ENCODE measurements around the gene BTF3.

DNA sequence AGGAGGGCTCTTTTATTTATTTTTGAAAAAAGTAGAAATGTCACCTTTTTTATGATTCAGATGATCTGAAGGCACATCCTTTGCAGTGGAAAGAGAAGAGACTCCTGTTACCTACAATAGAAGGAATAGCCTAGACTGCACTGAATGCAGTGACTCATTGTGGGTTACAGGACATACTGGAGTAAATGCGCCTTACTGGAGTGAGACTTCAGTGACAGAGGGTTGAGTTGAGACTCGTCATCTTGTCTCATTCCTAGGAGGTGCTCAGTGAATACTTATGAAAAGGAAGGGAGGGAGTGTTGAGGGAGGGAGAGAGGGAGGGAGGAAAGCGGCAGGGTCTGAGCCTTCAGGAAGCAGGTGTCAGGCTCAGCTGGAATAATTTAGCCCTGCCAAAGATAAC is 42.0 kb downstream of the BTF3 start:
- TF ChIP-seq EZH2 (IDR thresholded peaks at IDR 0.05) (no peak), POLR2AphosphoS5 (IDR thresholded peaks at IDR 0.05; ENCODE audit: borderline replicate concordance, low read depth, low read length) (no peak), FOXP2 (optimal IDR thresholded peaks at IDR 0.05; ENCODE audit: control extremely low read depth, extremely low read length, insufficient read depth) (no peak)
